HEK293T (cell line): ENCODE measurements around the gene HOXA6.

Source experiments
- CTCF ChIA-PET: fragments of 350-600 bp; formaldehyde crosslinking; extraction: SDS; loops from one replicate; lab custom pipeline; 2021; ENCODE audit warnings: antibody characterized with exemption, inconsistent platforms; lab: Yijun Ruan, JAX
- POLR2A ChIA-PET: fragments of 350-600 bp; formaldehyde crosslinking; extraction: SDS; loops from one replicate; lab custom pipeline; 2020; ENCODE audit warnings: antibody characterized with exemption, inconsistent platforms; lab: Yijun Ruan, JAX
- DNase-seq: peaks from one replicate; pipeline ENCODE4 v3.0.0; 2012; ENCODE audit warnings: mixed read lengths; ENCODE audit errors: extremely low spot score
- ARNT ChIP-seq: fragments of 450-650 bp; IDR thresholded peaks from 2 replicates; pipeline ENCODE4 v1.6.1; 2017; ENCODE audit warnings: mild to moderate bottlenecking
- BHLHE40 ChIP-seq: fragments of 450-650 bp; IDR thresholded peaks from 2 replicates; pipeline ENCODE4 v1.6.1; 2016; ENCODE audit warnings: mild to moderate bottlenecking, moderate library complexity, borderline replicate concordance
- CTBP1 ChIP-seq: fragments of 450-650 bp; IDR thresholded peaks from 2 replicates; pipeline ENCODE4 v1.6.1; 2016; ENCODE audit warnings: borderline replicate concordance
- ELF4 ChIP-seq: fragments of 450-650 bp; IDR thresholded peaks from 2 replicates; pipeline ENCODE4 v1.6.1; 2017; ENCODE audit warnings: antibody characterized with exemption
- FOXA1 ChIP-seq: fragments of 450-650 bp; IDR thresholded peaks from 2 replicates; pipeline ENCODE4 v1.6.1; 2016; ENCODE audit warnings: mild to moderate bottlenecking
- FOXK2 ChIP-seq: fragments of 450-650 bp; IDR thresholded peaks from 2 replicates; pipeline ENCODE4 v1.6.1; 2016; ENCODE audit warnings: mild to moderate bottlenecking
- L3MBTL2 ChIP-seq: fragments of 450-650 bp; conservative IDR thresholded peaks from 2 replicates; pipeline ENCODE4 v1.6.1; 2016; ENCODE audit warnings: mild to moderate bottlenecking
- LEF1 ChIP-seq: fragments of 450-650 bp; IDR thresholded peaks from 2 replicates; pipeline ENCODE4 v1.6.1; 2017; ENCODE audit warnings: mild to moderate bottlenecking, borderline replicate concordance
- NFRKB ChIP-seq: fragments of 450-650 bp; IDR thresholded peaks from 2 replicates; pipeline ENCODE4 v1.6.1; 2016; ENCODE audit warnings: mild to moderate bottlenecking, moderate library complexity
- PKNOX1 ChIP-seq: fragments of 450-650 bp; IDR thresholded peaks from 2 replicates; pipeline ENCODE4 v1.6.1; 2016
- SP1 ChIP-seq: fragments of 450-650 bp; IDR thresholded peaks from 2 replicates; pipeline ENCODE4 v1.6.1; 2017
- SUZ12 ChIP-seq: fragments of 450-650 bp; IDR thresholded peaks from 2 replicates; pipeline ENCODE4 v1.6.1; 2016; ENCODE audit warnings: mild to moderate bottlenecking
- TARDBP ChIP-seq: fragments of 450-650 bp; IDR thresholded peaks from 2 replicates; pipeline ENCODE4 v1.6.1; 2016
- ZNF384 ChIP-seq: fragments of 450-650 bp; IDR thresholded peaks from 2 replicates; pipeline ENCODE4 v1.6.1; 2016

HOXA6 gene

DNA sequence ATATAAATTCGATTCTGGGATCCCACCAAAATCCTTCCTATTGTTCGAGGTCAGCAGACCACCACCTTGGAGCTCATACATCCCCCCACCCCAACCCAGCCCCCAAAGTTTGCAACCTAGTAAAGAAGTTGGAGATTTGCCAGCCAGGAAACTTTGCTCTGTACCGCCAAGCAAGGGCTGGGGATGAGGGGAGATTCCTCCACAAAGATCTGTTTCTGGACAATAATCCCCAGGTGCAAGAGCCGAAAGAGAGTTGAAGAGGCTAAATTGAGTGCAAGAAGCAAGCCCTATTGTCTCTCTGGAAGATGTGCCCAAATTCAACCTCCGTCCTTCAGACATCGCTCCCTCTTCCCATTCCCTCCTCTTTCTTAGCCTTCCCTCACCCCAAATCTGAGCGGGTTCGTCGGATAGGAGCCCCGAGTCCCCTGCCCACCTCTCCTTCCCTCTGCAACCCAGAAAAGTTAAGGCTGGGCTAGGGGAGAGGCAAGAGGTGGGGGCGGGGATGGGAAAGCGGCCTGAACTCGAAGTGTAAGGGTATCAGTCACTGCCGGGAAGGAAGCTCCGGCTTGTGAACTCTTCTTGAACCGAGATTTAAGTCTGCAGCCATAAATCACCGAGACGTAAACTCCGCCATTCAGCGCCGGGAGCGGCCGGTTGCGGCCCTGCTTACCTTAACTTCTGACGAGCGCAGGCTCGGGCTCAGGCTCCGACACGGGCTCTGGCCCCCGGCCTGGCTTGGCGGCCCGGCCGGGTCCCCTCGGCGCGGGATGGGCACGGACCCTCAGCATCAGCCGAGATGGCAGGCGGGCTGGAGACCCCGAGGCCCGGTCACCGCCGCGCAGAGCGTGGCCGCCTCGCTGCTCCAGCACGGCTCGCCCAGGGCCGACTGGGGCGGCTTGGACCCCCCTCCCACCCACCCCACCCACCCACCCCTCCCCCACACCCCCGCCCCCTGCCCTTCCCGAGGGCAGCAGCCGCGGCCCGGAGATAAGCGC, 34.3 kb downstream of the HOXA6 start:
- CTCF ChIA-PET = no interaction called here
- peak; percentile 59 for DNase-seq
- TF ChIP-seq LEF1 (0 out of 2 replicates have a peak, but pooled peaks have one; percentile 65), ARNT (no peak), NFRKB (no peak), PKNOX1 (peak; percentile 96), ZNF384 (no peak), SUZ12 (no peak), BHLHE40 (no peak), ELF4 (no peak), TARDBP (no peak), CTBP1 (peak; percentile 79; the same call in 1 of the 2 replicates)
- POLR2A ChIA-PET = interaction anchor here (0.6 to 8.7 kb wide), 10 partner anchors 13 to 256 kb away, joined by 3 to 103 read pairs (median 4); partner anchors contain the start of genes HOXA1, HOXA4, HOXA5 and HOXA7

DNA sequence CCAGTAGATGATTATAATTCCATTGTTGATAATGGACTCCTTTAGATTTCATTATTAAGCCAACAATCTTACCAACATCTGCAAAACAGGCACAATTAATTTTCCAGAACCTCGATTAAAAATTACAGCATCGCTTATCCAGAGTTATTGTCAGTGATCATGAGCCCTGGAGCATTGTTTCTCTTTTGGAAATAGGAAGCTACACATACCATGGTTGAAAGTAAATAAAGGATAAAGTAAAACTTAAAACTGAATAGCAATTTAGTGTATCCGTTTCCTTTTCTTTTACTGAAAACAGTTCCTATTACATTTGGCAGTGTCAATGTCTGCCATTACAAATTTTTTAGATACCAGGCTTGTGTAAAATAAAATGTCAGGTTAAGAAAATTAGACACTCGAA, 35.2 kb downstream of the HOXA6 start:
- DNase-seq = no peak
- POLR2A ChIA-PET = interaction anchor here (0.6 to 1.7 kb wide), 3 partner anchors 16 to 44 kb away, joined by 3 to 7 read pairs (median 3); partner anchors contain the start of genes HOXA1, HOXA5 and HOXA7
- CTCF ChIA-PET = no interaction called here
- no peak for TF ChIP-seq ELF4
- no peak for TF ChIP-seq LEF1
- TF ChIP-seq SP1 = no peak
- no peak for TF ChIP-seq ZNF384
- no peak for TF ChIP-seq PKNOX1

DNA sequence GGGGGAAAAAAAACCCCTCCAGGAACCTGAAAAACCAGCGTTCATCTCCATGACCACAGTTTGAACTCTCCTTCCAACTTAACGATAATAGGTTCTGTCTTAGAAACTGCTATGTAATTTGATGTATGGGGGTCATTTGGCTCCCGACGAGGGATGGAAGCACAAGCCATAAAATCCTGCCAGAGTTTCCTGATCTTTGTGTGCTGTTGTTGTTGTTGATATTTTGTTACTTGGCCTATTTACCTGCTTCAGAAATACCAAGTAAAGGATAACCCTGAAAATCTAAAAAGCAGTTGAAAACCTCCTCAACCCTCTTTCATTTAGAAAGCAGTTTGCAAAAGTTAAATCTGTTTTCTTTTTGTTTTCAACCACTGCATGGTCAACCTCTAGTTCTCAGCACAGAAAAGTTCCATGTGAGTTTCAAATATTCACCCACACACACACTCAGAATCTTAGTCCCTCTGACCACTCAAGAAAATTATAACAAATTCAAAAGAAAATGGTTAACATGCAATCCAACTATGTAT, 35.8 kb downstream of the HOXA6 start:
- TF ChIP-seq FOXK2 (peak; percentile 59; the same call in 1 of the 2 replicates), PKNOX1 (peak; percentile 87), NFRKB (no peak), SP1 (no peak), CTBP1 (peak; percentile 75; the same call in 1 of the 2 replicates)
- DNase-seq = no peak
- POLR2A ChIA-PET = interaction anchor here (1.0 to 1.5 kb wide), 3 partner anchors 13 to 23 kb away, joined by 3 to 16 read pairs (median 4); no protein-coding TSS in a partner anchor
- CTCF ChIA-PET = no interaction called here

- POLR2A ChIA-PET = interaction anchor here (0.7 to 1.5 kb wide), 16 partner anchors 9 to 257 kb away, joined by 3 to 16 read pairs (median 3); partner anchors contain the start of genes HOXA3, HOXA5 and HOXA7
- DNase-seq = no peak
Measured at GRCh38 chr7:27111042-27111750, 36.4 kb downstream of the HOXA6 start.

More at GRCh38 chr7:27111042-27111750, 36.4 kb downstream of the HOXA6 start:
- no peak for TF ChIP-seq ELF4
- no peak for TF ChIP-seq FOXK2
- no peak for TF ChIP-seq NFRKB
- TF ChIP-seq ARNT = no peak
- TF ChIP-seq LEF1 = no peak
- TF ChIP-seq TARDBP = no peak
- TF ChIP-seq ZNF384 = no peak
- TF ChIP-seq BHLHE40 = no peak
- no peak for TF ChIP-seq SP1
- no peak for TF ChIP-seq FOXA1
- no peak for TF ChIP-seq PKNOX1
- TF ChIP-seq L3MBTL2 = no peak
- CTCF ChIA-PET = interaction anchor here (0.8 to 1.1 kb wide), 3 partner anchors 31 to 267 kb away, joined by 3 to 4 read pairs (median 4); partner anchors contain the start of gene HOXA5
